Esophagus (tissue), 2 donors: ENCODE results near the gene CFL1. TPM values are rescaled to one million over a fixed set of nuclear protein-coding genes. Genes with fewer than 3 reads are reported as not detected.

Source experiments
- H3K27ac ChIP-seq, 2 donors: one replicate each; pipeline ENCODE4 v1.5.1; 2013; ENCODE audit warnings: low read depth in 2 of 2, mild to moderate bottlenecking in 2 of 2, inconsistent platforms in 1 of 2, low read length in 1 of 2, moderate library complexity in 1 of 2
- H3K27me3 ChIP-seq, 2 donors: one replicate each; pipeline ENCODE4 v1.6.1; 2013; ENCODE audit warnings: low read length in 2 of 2, control low read depth in 1 of 2, mild to moderate bottlenecking in 1 of 2; ENCODE audit not compliant: insufficient read depth in 2 of 2, control insufficient read depth in 1 of 2
- H3K36me3 ChIP-seq, 2 donors: one replicate each; pipeline ENCODE4 v1.6.1; 2013; ENCODE audit warnings: low read length in 1 of 2; ENCODE audit not compliant: control insufficient read depth in 2 of 2, insufficient read depth in 2 of 2
- H3K4me1 ChIP-seq, 2 donors: one replicate each; pipeline ENCODE4 v1.6.1; 2013; ENCODE audit warnings: low read length in 1 of 2; ENCODE audit not compliant: control insufficient read depth in 2 of 2, insufficient read depth in 2 of 2
- H3K4me3 ChIP-seq, 2 donors: one replicate each; pipeline ENCODE4 v1.5.1; 2013; ENCODE audit warnings: low read length in 2 of 2, mild to moderate bottlenecking in 2 of 2, low read depth in 1 of 2, moderate library complexity in 1 of 2
- H3K9me3 ChIP-seq, 2 donors: one replicate each; pipeline ENCODE4 v1.6.1; 2013; ENCODE audit warnings: mild to moderate bottlenecking in 2 of 2, low read depth in 1 of 2, low read length in 1 of 2, moderate library complexity in 1 of 2; ENCODE audit not compliant: control insufficient read depth in 2 of 2, insufficient read depth in 1 of 2
- WGBS, 2 donors: extraction: QIAGEN DNeasy Blood & Tissue Kit; methylation state at CpG; one replicate each; pipeline ENCODE4 v1.1.7; 2013; 5-methylcytosine and 5-hydroxymethylcytosine counted together
- polyA plus RNA-seq, 2 donors: library from polyadenylated mRNA; stranded (reverse); fragments of 200-250 nt; gene quantifications; one replicate each; pipeline ENCODE4 v1.2.3, GENCODE V29; 2013
- donor health status: healthy with polysubstance abuse.
- donor health status: Bipolar disorder and iron deficiency.

The CFL1 gene
- 100 to 1,000 TPM; 361 to 694 TPM for polyA plus RNA-seq

- H3K4me3 ChIP-seq = peak within 1 kb of the TSS; percentile 80 to 99
- no peaks in the 10 kb centered on the region for H3K9me3 ChIP-seq
- H3K27ac ChIP-seq = peak within 1 kb of the TSS; percentile 98
- peaks cover 23 to 33% of the 10 kb centered on the region in 2 donors for H3K36me3 ChIP-seq
- peaks cover 4 to 14% of the 10 kb centered on the region in 2 donors for H3K4me1 ChIP-seq
- no peaks in the 10 kb centered on the region for H3K27me3 ChIP-seq
- WGBS, 2 donors = 0 to 1% methylated on average over 87 to 92 of the region's 92 CpGs
Measured at GRCh38 chr11:65857853-65858680, at the start of gene CFL1. Gene CFL1 (minus strand): TSS chr11:65858180. CDS start chr11:65858099, 81 bp downstream.

- H3K9me3 ChIP-seq = no peaks in the 10 kb centered on the region
- H3K36me3 ChIP-seq = no peaks in the 10 kb centered on the region
- H3K4me3 ChIP-seq = no peak overlapping the region
- H3K27ac ChIP-seq = peak overlapping the region in 1 of 2 donors; percentile 28
- H3K27me3 ChIP-seq = no peaks in the 10 kb centered on the region
- H3K4me1 ChIP-seq = peaks cover 3 to 5% of the 10 kb centered on the region in 2 donors
- 79 to 81% methylated on average over 5 of the region's 5 CpGs for WGBS, 2 donors
Measured at GRCh38 chr11:65906602-65907001, 48.6 kb upstream of the CFL1 start.

- H3K27ac ChIP-seq = no peak overlapping the region
- no peaks in the 10 kb centered on the region for H3K9me3 ChIP-seq
- H3K4me3 ChIP-seq = no peak overlapping the region
- no peaks in the 10 kb centered on the region for H3K36me3 ChIP-seq
- peaks cover 0 to 10% of the 10 kb centered on the region in 2 donors for H3K4me1 ChIP-seq
- H3K27me3 ChIP-seq = no peaks in the 10 kb centered on the region
- WGBS, 2 donors = 65 to 67% methylated on average over 8 of the region's 8 CpGs
Measured at GRCh38 chr11:65903715-65904114, 45.7 kb upstream of the CFL1 start.

GRCh38 chr11:65903068-65903481 is 45.1 kb upstream of the CFL1 start:
- Histone ChIP-seq H3K27ac (peak overlapping the region in 1 of 2 donors; percentile 40), H3K4me1 (peaks cover 0 to 10% of the 10 kb centered on the region in 2 donors), H3K4me3 (no peak overlapping the region), H3K36me3 (no peaks in the 10 kb centered on the region), H3K9me3 (no peaks in the 10 kb centered on the region), H3K27me3 (no peaks in the 10 kb centered on the region)
- WGBS, 2 donors = 27 to 35% methylated on average over 5 of the region's 5 CpGs

GRCh38 chr11:65900899-65901180 is 42.9 kb upstream of the CFL1 start:
- no peaks in the 10 kb centered on the region for H3K27me3 ChIP-seq
- 72 to 76% methylated on average over 11 of the region's 11 CpGs for WGBS, 2 donors
- H3K36me3 ChIP-seq = no peaks in the 10 kb centered on the region
- peak overlapping the region in 1 of 2 donors; percentile 69 for H3K4me3 ChIP-seq
- peaks cover 0 to 10% of the 10 kb centered on the region in 2 donors for H3K4me1 ChIP-seq
- H3K27ac ChIP-seq = peak overlapping the region; percentile 89 to 96
- H3K9me3 ChIP-seq = no peaks in the 10 kb centered on the region

- peaks cover 0 to 10% of the 10 kb centered on the region in 2 donors for H3K4me1 ChIP-seq
- H3K27me3 ChIP-seq = no peaks in the 10 kb centered on the region
- no peaks in the 10 kb centered on the region for H3K9me3 ChIP-seq
- no peaks in the 10 kb centered on the region for H3K36me3 ChIP-seq
- peak within 1 kb of the TSS; percentile 89 to 96 for H3K27ac ChIP-seq
- 2% methylated on average over 69 to 80 of the region's 80 CpGs for WGBS, 2 donors
- peak within 1 kb of the TSS; percentile 59 to 69 for H3K4me3 ChIP-seq
Measured at GRCh38 chr11:65900125-65900898, 42.3 kb upstream of the CFL1 start, which contains the start of gene FOSL1. Gene FOSL1 (minus strand): TSS chr11:65900388. CDS start chr11:65900339, 49 bp downstream.

GRCh38 chr11:65899356-65900124 is 41.6 kb upstream of the CFL1 start:
- no peaks in the 10 kb centered on the region for H3K9me3 ChIP-seq
- H3K27me3 ChIP-seq = no peaks in the 10 kb centered on the region
- 1 to 2% methylated on average over 57 to 78 of the region's 78 CpGs for WGBS, 2 donors
- H3K27ac ChIP-seq = peak overlapping the region; percentile 89 to 96
- peaks cover 0 to 10% of the 10 kb centered on the region in 2 donors for H3K4me1 ChIP-seq
- H3K36me3 ChIP-seq = no peaks in the 10 kb centered on the region
- peak overlapping the region; percentile 59 to 69 for H3K4me3 ChIP-seq

- H3K4me1 ChIP-seq = peaks cover 2 to 10% of the 10 kb centered on the region in 2 donors
- no peaks in the 10 kb centered on the region for H3K9me3 ChIP-seq
- H3K27ac ChIP-seq = peak overlapping the region; percentile 40 to 96
- H3K36me3 ChIP-seq = no peaks in the 10 kb centered on the region
- H3K27me3 ChIP-seq = no peaks in the 10 kb centered on the region
- WGBS, 2 donors = 23 to 30% methylated on average over 21 to 28 of the region's 28 CpGs
- H3K4me3 ChIP-seq = peak overlapping the region; percentile 59 to 69
Measured at GRCh38 chr11:65898656-65899355, 40.8 kb upstream of the CFL1 start.
